ENCODE results near the gene TMEM170B.

TMEM170B gene

GRCh38 chr6:11500008-11500407 lies 37.5 kb upstream of the TMEM170B start:
- in situ Hi-C loops (cut with HindIII; ENCODE audit: low pct_ligation_motif_present, low sequenced_read_pairs): no loop called here
- peak; percentile 57 for DNase-seq
- no peak overlapping the region for H3K4me3 ChIP-seq (ENCODE audit: low read depth, low read length)

GRCh38 chr6:11509471-11509870 lies 28.1 kb upstream of the TMEM170B start:
- no peak overlapping the region for H3K27ac ChIP-seq
- no peak overlapping the region for H3K4me3 ChIP-seq (ENCODE audit: low read depth, low read length)
- no peak for TF ChIP-seq CTCF (IDR thresholded peaks at IDR 0.05; ENCODE audit: low read depth, low read length, missing control alignments)
- no peak for DNase-seq
- no peaks in the 10 kb centered on the region for H3K36me3 ChIP-seq (replicated peaks)
- H3K27me3 ChIP-seq (replicated peaks): no peaks in the 10 kb centered on the region
- in situ Hi-C loops (cut with HindIII; ENCODE audit: low pct_ligation_motif_present, low sequenced_read_pairs): no loop called here

More at GRCh38 chr6:11500008-11500407, 37.5 kb upstream of the TMEM170B start:
- TF ChIP-seq CTCF (IDR thresholded peaks at IDR 0.05; ENCODE audit: low read depth, low read length, missing control alignments): no peak
- no peaks in the 10 kb centered on the region for H3K36me3 ChIP-seq (replicated peaks)
- no peak overlapping the region for H3K27ac ChIP-seq
- H3K27me3 ChIP-seq (replicated peaks): no peaks in the 10 kb centered on the region

- H3K27me3 ChIP-seq (replicated peaks): no peaks in the 10 kb centered on the region
- no peak overlapping the region for H3K27ac ChIP-seq
- H3K4me3 ChIP-seq (ENCODE audit: low read depth, low read length): no peak overlapping the region
- no peak for DNase-seq
- no peaks in the 10 kb centered on the region for H3K36me3 ChIP-seq (replicated peaks)
- in situ Hi-C loops (cut with HindIII; ENCODE audit: low pct_ligation_motif_present, low sequenced_read_pairs): no loop called here
- no peak for TF ChIP-seq CTCF (IDR thresholded peaks at IDR 0.05; ENCODE audit: low read depth, low read length, missing control alignments)
These were observed 22.9 kb upstream of the TMEM170B start for GRCh38 chr6:11514672-11515071.

GRCh38 chr6:11515763-11516162 lies 21.8 kb upstream of the TMEM170B start:
- Histone ChIP-seq H3K36me3 (replicated peaks) (no peaks in the 10 kb centered on the region), H3K27ac (no peak overlapping the region), H3K4me3 (ENCODE audit: low read depth, low read length) (no peak overlapping the region), H3K27me3 (replicated peaks) (no peaks in the 10 kb centered on the region)
- DNase-seq: no peak
- TF ChIP-seq CTCF (IDR thresholded peaks at IDR 0.05; ENCODE audit: low read depth, low read length, missing control alignments): no peak
- in situ Hi-C loops (cut with HindIII; ENCODE audit: low pct_ligation_motif_present, low sequenced_read_pairs): no loop called here

GRCh38 chr6:11522812-11523605 lies 14.5 kb upstream of the TMEM170B start:
- in situ Hi-C loops (cut with HindIII; ENCODE audit: low pct_ligation_motif_present, low sequenced_read_pairs): no loop called here
- H3K27ac ChIP-seq: no peak overlapping the region
- H3K27me3 ChIP-seq (replicated peaks): no peaks in the 10 kb centered on the region
- DNase-seq: no peak
- TF ChIP-seq CTCF (IDR thresholded peaks at IDR 0.05; ENCODE audit: low read depth, low read length, missing control alignments): no peak
- no peaks in the 10 kb centered on the region for H3K36me3 ChIP-seq (replicated peaks)
- no peak overlapping the region for H3K4me3 ChIP-seq (ENCODE audit: low read depth, low read length)

Measured in brain microvascular endothelial cell (primary cell).